OCI-LY1 (cell line): ENCODE measurements around the gene DLG1.

Experiments used
- EZH2 ChIP-seq: fragments of 200-600 bp; sonication (generic), shearing (Covaris generic); IDR thresholded peaks from 2 replicates; pipeline ENCODE4 v1.8.0; 2017; ENCODE audit warnings: borderline replicate concordance, mixed run types, mild to moderate bottlenecking, antibody characterized with exemption, low read length, moderate library complexity, mixed read lengths
- TF ChIP-seq, protein P1 (sequence below): fragments of 200-600 bp; sonication (generic), shearing (Covaris generic); IDR thresholded peaks from 2 replicates; pipeline ENCODE4 v1.5.1; 2017; ENCODE audit warnings: mild to moderate bottlenecking, antibody characterized with exemption, low read length, moderate library complexity, mixed read lengths

DNA sequence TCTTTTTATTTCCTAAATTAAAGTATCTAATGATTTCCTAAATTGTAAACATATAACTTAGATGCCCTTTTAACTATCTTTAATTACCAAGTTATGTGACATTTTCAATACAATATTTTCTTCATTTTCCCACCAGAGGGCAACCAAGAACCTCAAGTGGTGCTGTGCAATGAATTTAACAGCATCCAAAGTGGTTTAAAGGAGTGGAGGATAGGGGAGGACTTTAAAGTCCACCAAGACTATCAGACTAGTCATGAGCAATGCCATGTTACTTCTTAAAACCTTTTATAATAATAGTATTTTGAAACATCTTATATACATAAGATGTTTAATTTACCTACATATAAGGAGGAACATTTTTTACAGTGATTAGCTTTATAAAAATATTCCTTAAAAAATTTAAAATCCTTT, 74.4 kb downstream of the DLG1 start:
- TF ChIP-seq, protein P1, sequence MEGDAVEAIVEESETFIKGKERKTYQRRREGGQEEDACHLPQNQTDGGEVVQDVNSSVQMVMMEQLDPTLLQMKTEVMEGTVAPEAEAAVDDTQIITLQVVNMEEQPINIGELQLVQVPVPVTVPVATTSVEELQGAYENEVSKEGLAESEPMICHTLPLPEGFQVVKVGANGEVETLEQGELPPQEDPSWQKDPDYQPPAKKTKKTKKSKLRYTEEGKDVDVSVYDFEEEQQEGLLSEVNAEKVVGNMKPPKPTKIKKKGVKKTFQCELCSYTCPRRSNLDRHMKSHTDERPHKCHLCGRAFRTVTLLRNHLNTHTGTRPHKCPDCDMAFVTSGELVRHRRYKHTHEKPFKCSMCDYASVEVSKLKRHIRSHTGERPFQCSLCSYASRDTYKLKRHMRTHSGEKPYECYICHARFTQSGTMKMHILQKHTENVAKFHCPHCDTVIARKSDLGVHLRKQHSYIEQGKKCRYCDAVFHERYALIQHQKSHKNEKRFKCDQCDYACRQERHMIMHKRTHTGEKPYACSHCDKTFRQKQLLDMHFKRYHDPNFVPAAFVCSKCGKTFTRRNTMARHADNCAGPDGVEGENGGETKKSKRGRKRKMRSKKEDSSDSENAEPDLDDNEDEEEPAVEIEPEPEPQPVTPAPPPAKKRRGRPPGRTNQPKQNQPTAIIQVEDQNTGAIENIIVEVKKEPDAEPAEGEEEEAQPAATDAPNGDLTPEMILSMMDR, result peak; percentile 85
- TF ChIP-seq EZH2, result no peak
